Suppressor macrophage treated with lipopolysaccharide for 1 hour (primary cell): Measurements from ENCODE around the gene TBC1D10A.

ENCODE experiments used
- DNase-seq, 3 donors: peaks; one replicate each; pipeline ENCODE4 v3.0.0-alpha.2; 2020 to 2022

Gene TBC1D10A

DNA sequence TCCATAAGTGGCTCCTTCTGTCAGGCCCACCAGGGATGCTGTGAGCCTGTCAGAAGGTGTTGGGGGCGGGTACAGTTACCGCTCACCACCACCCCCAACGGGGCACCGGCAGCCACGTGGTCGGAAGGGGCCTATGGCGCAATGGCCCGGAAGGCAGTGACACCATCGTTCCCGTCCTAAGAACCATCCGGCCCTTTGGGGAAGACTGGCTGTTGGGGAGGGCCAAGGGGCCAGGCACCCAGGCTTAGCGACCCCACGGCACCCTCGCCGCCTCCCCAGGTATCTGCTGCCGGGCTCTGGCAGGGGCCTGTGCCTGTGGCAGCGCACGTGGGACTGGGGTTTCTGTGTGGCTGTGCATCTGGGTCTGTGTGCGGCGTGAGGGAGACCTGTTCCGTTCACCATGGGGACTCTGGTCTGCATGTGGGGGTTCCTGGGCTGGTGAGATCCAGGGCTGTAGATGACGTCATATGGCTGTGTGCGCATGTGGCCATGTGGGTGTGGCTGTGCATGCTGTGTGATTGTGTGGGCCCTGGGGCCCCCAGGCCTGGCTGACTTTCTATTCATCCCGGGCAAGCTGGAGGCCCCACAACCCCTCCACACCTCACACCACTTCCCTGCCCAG lies 60.8 kb downstream of the TBC1D10A start:
- peak; percentile 78 to 84 (median 79) for DNase-seq

GRCh38 chr22:30265131-30265720 lies 61.5 kb downstream of the TBC1D10A start:
- no peak for DNase-seq

- DNase-seq, result no peak
Measured at GRCh38 chr22:30263883-30264282, 62.9 kb downstream of the TBC1D10A start.

GRCh38 chr22:30262917-30263741 lies 63.6 kb downstream of the TBC1D10A start:
- peak; percentile 93 to 94 (median 94) for DNase-seq

- DNase-seq, result no peak
Measured at GRCh38 chr22:30262112-30262511, 64.6 kb downstream of the TBC1D10A start.

GRCh38 chr22:30261134-30261533 lies 65.6 kb downstream of the TBC1D10A start:
- DNase-seq, result peak; percentile 65 to 70 (median 67)

GRCh38 chr22:30260682-30261081 lies 66.1 kb downstream of the TBC1D10A start:
- DNase-seq, result no peak

DNA sequence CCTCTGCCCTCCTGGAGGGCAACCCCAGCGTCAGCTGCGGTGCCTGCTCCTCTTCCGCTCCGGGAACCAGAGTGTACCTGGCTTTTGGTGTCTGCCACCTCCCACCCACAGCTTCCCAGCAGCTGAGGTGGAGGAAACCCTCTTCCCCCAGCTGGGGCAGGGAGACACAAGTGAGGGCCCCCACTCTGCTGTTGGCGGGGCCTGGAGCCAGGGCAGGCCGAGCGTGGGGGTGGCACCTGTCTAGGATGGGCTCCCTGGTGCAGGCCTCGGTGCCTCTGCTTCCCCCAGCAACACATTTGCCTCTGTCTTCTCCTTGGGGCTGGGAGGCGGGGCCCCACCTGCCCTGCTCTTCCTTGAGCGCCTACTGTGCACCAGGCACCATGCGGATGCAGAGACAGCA lies 66.5 kb downstream of the TBC1D10A start:
- DNase-seq, result no peak

DNA sequence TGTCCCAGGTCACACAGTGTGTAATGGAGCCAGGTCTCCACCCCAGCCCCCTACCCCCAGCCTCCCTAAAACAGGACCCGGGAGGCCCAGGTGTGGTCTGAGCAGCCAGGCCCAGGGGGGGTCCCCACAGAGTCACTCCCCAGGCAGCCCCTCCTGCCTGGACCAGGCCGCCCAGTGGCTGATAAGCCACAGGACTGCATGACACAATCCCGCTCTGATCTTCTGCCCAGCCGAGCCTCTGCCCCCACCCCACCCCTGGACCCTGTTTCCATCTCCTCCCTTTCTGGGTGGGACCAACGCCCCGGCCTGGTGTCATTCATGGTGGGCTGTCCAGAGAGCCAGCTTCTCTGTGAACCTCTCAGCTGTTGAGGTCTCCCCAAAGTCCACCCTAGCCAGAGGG lies 72.4 kb downstream of the TBC1D10A start:
- no peak for DNase-seq

DNA sequence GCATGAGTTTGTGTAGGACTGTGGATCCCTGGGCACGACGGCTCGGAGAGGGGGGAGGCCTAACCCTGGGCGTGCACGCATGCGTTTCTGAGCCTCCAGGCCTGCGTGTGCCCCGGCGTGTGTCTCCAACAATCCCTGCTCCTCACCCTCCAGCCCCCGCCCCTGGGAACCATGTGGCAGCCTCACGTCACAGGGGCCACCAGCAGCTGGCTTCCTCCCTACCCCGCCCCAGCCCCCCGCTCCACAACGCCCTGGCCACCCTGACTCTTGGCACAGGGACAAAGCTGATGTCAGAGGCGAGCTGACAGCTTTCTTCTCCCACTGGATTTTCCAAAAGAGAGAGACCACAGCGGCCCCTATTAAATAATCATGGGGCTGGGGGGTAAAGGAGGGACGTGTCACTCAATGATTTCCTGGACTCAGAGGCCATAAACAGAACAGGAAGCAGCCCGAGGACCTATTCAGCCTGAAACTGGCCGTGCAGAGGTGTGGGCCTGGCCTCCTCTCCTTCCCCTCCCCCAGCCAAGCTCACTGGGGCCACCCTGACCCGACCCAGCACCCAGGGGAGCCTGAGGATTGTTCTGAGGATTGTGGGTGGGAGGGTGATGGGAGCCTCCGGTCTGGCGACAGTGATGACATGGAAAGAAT lies 73.4 kb downstream of the TBC1D10A start:
- peak in 1 of 3 donors; percentile 61 for DNase-seq

GRCh38 chr22:30252411-30253204 lies 74.1 kb downstream of the TBC1D10A start:
- DNase-seq, result peak in 2 of 3 donors; percentile 48 to 51

- peak in 1 of 3 donors; percentile 36 for DNase-seq
Measured at GRCh38 chr22:30251711-30252110, 75.0 kb downstream of the TBC1D10A start.

GRCh38 chr22:30250661-30251267 lies 76.0 kb downstream of the TBC1D10A start:
- DNase-seq, result peak; percentile 52 to 67 (median 65)

DNA sequence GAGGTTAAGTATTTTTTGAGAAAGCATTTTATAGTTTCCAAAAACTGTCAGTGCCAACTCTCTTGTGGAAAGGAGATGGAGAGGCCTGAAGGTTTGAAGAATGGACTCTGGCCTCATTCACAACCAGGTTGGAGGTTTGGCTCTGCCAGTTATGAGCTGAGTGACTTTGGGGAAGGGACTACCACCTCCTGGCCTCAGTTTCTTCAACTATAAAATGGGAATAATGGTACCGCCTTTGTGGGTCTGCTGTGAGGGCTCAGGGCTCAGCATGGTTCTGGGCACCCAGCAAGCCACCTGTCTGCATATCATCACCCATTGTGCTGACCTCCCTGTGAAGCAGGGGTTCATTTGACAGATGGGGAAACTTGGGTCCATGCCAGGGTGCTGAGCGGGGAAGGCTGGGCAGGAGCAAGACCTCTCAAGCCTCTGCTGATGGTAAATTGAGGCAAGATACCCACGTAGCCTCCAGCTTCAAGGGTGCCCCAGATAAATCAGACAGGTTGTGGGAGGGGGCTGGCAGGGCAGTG lies 76.6 kb downstream of the TBC1D10A start:
- no peak for DNase-seq

GRCh38 chr22:30249049-30250038 lies 77.4 kb downstream of the TBC1D10A start:
- peak in 1 of 3 donors; percentile 34 for DNase-seq

GRCh38 chr22:30248484-30248883 lies 78.3 kb downstream of the TBC1D10A start:
- no peak for DNase-seq

DNA sequence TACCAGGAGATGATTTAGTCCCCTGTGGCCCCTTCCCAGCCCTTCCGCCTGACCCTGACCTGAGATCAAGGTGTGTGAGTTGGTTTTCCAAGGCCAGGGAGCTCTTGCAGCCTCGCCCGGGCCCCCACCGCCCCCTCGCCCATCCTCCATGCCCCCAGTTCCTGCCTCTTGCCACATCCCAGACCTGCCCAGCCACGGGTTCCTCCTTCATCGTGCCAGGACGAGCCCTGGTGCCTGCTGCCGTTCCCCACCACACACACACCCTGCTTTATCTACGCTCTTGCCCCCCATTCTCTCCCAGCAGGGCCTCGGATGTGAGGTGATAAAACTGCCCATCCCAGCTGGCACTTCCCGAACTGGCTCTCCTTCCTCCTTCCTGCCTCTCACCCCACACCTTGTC lies 78.8 kb downstream of the TBC1D10A start:
- DNase-seq, result no peak

DNA sequence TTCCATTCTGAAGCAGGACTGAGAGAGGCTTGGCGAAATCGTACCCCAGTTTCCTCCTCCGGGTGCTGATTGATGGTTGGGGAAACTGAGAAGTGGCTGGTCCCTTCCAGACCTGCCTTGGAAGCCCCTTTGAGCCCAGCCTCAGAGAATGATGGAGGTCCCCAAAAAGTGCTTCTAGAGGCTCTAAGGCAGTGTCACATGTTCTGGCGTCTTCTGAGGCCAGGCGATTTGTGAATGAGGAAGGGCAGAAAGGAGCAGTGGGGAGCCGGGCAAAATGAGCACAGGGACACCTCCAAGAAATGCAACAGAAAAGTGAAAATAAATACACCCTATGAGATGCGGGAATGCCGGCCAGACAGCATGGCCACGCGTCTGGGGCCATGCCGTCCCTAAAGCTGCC lies 79.2 kb downstream of the TBC1D10A start:
- DNase-seq, result no peak

- no peak for DNase-seq
Measured at GRCh38 chr22:30246814-30247376, 79.8 kb downstream of the TBC1D10A start.
